K562 (cell line): ENCODE data around the gene WDR76. TPM values are rescaled to one million over a fixed set of nuclear protein-coding genes. Genes with fewer than 3 reads are reported as not detected.

Source experiments
- ATAC-seq: fragments of 200-7000 bp; cut with Tn5 transposase; 3 replicates; pipeline ENCODE4 v1.9.1; 2020; ENCODE audit warnings: moderate library complexity
- BruUV-seq: library from RNA; stranded (reverse); fragments of 400-500 nt; replicated peaks from 2 replicates; lab custom pipeline; 2021; lab: Mats Ljungman, UMichigan
- CTCF ChIA-PET: fragments of 300-600 bp; formaldehyde crosslinking; extraction: SDS; loops from one replicate; lab custom pipeline; 2021; ENCODE audit warnings: low intra/inter-chr PET ratio; lab: Yijun Ruan, JAX
- POLR2A ChIA-PET: fragments of 300-600, 350-650 bp; sonication (Branson Sonifier 250); formaldehyde crosslinking; extraction: SDS; loops from one replicate; lab custom pipeline; 2021; ENCODE audit warnings: antibody characterized with exemption, inconsistent platforms; lab: Yijun Ruan, JAX
- DNase-seq, 4 experiments: peaks; one replicate each; pipeline versions ENCODE4 v3.0.0 to v3.0.0-alpha.2; 2011 to 2018; ENCODE audit warnings: low spot score in 3 of 4, mixed read lengths in 3 of 4; ENCODE audit errors: extremely low read depth in 1 of 4
- FAIRE-seq: peaks from 2 replicates; lab custom pipeline; 2011; peaks lifted over from hg19 to GRCh38; lab: Jason Lieb, UNC
- H2AFZ ChIP-seq: 2 replicates; pipeline ENCODE4 v1.6.0; 2011; ENCODE audit warnings: low read depth, low read length, control low read depth, inconsistent platforms
- H3K27ac ChIP-seq: fragments of 200-600 bp; 3 replicates; pipeline ENCODE4 v1.8.0; 2011; ENCODE audit warnings: low read depth, mild to moderate bottlenecking, control low read depth, inconsistent platforms, low read length, moderate library complexity, mixed read lengths; ENCODE audit errors: extremely low read depth
- H3K27me3 ChIP-seq, 2 experiments: fragments of 300-600 bp in 1 of 2; 2 replicates in 1 of 2; 3 replicates in 1 of 2; pipeline versions ENCODE4 v1.6.0 to v1.8.0; 2011; ENCODE audit warnings: inconsistent platforms in 2 of 2, low read length in 2 of 2, mild to moderate bottlenecking in 1 of 2, mixed read lengths in 1 of 2, moderate library complexity in 1 of 2; ENCODE audit not compliant: control insufficient read depth in 2 of 2, insufficient read depth in 2 of 2
- H3K36me3 ChIP-seq: fragments of 300-600 bp; 3 replicates; pipeline ENCODE4 v1.8.0; 2011; ENCODE audit warnings: mild to moderate bottlenecking, low read length, inconsistent platforms; ENCODE audit not compliant: control insufficient read depth, insufficient read depth
- H3K4me1 ChIP-seq, 2 experiments: fragments of 200-600 bp in 1 of 2; replicated peaks in 1 of 2; 2 replicates in 1 of 2; 3 replicates in 1 of 2; pipeline versions ENCODE4 v1.5.1 to v1.8.0; 2011; ENCODE audit warnings: inconsistent platforms in 2 of 2, low read length in 2 of 2, mild to moderate bottlenecking in 1 of 2, mixed read lengths in 1 of 2, moderate library complexity in 1 of 2; ENCODE audit not compliant: control insufficient read depth in 2 of 2, insufficient read depth in 2 of 2
- H3K4me2 ChIP-seq: 2 replicates; pipeline ENCODE4 v1.6.1; 2011; ENCODE audit warnings: low read length, control low read depth, inconsistent platforms, mixed read lengths; ENCODE audit not compliant: insufficient read depth
- H3K4me3 ChIP-seq: fragments of 200-600 bp; sonication (generic), shearing (Covaris generic); 2 replicates; pipeline ENCODE4 v1.5.1; 2016; ENCODE audit warnings: control low read depth, inconsistent platforms
- H3K79me2 ChIP-seq: fragments of 200-600 bp; 3 replicates; pipeline ENCODE4 v1.8.0; 2011; ENCODE audit warnings: low read length, inconsistent platforms; ENCODE audit not compliant: control insufficient read depth, insufficient read depth
- H3K9ac ChIP-seq, 2 experiments: 2 replicates each; pipeline versions ENCODE4 v1.6.0 to v1.6.1; 2011; ENCODE audit warnings: low read depth in 2 of 2, low read length in 2 of 2, control low read depth in 1 of 2, inconsistent platforms in 1 of 2, mild to moderate bottlenecking in 1 of 2, mixed read lengths in 1 of 2; ENCODE audit not compliant: insufficient read depth in 1 of 2
- H3K9me1 ChIP-seq: one replicate; pipeline ENCODE4 v1.6.0; 2011; ENCODE audit warnings: inconsistent platforms, mild to moderate bottlenecking, low read length, moderate library complexity; ENCODE audit not compliant: control insufficient read depth, insufficient read depth
- H3K9me3 ChIP-seq: replicated peaks from 2 replicates; pipeline ENCODE4 v1.5.1; 2011; ENCODE audit warnings: low read depth, low read length, inconsistent platforms; ENCODE audit not compliant: control insufficient read depth, insufficient read depth
- H4K20me1 ChIP-seq: replicated peaks from 2 replicates; pipeline ENCODE4 v1.6.1; 2011; ENCODE audit warnings: low read length, inconsistent platforms, mixed read lengths; ENCODE audit not compliant: control insufficient read depth, insufficient read depth
- BCLAF1 ChIP-seq, 2 experiments: fragments of 450-650 bp in 1 of 2; IDR thresholded peaks; 2 replicates each; pipeline ENCODE4 v1.6.1; 2011 to 2017; ENCODE audit warnings: low read depth in 2 of 2, antibody characterized with exemption in 1 of 2, borderline replicate concordance in 1 of 2, low read length in 1 of 2, mild to moderate bottlenecking in 1 of 2, mixed read lengths in 1 of 2; ENCODE audit not compliant: control insufficient read depth in 1 of 2
- EP400 ChIP-seq: fragments of 450-650 bp; IDR thresholded peaks from 2 replicates; pipeline ENCODE4 v1.6.1; 2017; ENCODE audit warnings: antibody characterized with exemption, mild to moderate bottlenecking, moderate library complexity
- HDAC8 ChIP-seq: fragments of 450-650 bp; IDR thresholded peaks from 2 replicates; pipeline ENCODE4 v1.6.1; 2016; ENCODE audit warnings: mild to moderate bottlenecking, missing genetic modification characterization, moderate library complexity, missing compliant biosample characterization
- HINFP ChIP-seq: fragments of 450-650 bp; conservative IDR thresholded peaks from 2 replicates; pipeline ENCODE4 v1.6.1; 2016; ENCODE audit warnings: missing genetic modification characterization, low read depth, mild to moderate bottlenecking, control low read depth, missing compliant biosample characterization
- MAX ChIP-seq: sonication (generic); formaldehyde crosslinking; IDR thresholded peaks from 2 replicates; pipeline ENCODE4 v1.9.0; 2022; ENCODE audit warnings: mild to moderate bottlenecking, missing genetic modification reagents
- MAZ ChIP-seq, 2 experiments: fragments of 450-650 bp in 1 of 2; sonication (generic) in 1 of 2; formaldehyde crosslinking; IDR thresholded peaks in 1 of 2; conservative IDR thresholded peaks in 1 of 2; 2 replicates each; pipeline versions ENCODE4 v1.4.0 to v1.5.0; 2020; ENCODE audit warnings: mild to moderate bottlenecking in 1 of 2, missing genetic modification reagents in 1 of 2
- MCM5 ChIP-seq: fragments of 450-650 bp; IDR thresholded peaks from 2 replicates; pipeline ENCODE4 v1.6.1; 2016; ENCODE audit warnings: low read depth
- MTA3 ChIP-seq: fragments of 450-650 bp; formaldehyde crosslinking; IDR thresholded peaks from 2 replicates; pipeline ENCODE4 v1.6.1; 2017; ENCODE audit warnings: mild to moderate bottlenecking, borderline replicate concordance
- ZFX ChIP-seq: sonication (generic); formaldehyde crosslinking; IDR thresholded peaks from 2 replicates; pipeline ENCODE4 v1.8.0; 2022; ENCODE audit warnings: mild to moderate bottlenecking, missing genetic modification reagents, moderate library complexity
- WGBS: fragments of 100-300 bp; shearing (Covaris generic); methylation state at CpG from one replicate; pipeline ENCODE4 v1.1.6; 2016; ENCODE audit warnings: low coverage, mixed read lengths; ENCODE audit not compliant: insufficient coverage; ENCODE audit errors: missing lambda C conversion rate; 5-methylcytosine and 5-hydroxymethylcytosine counted together
- in situ Hi-C: fragments of 300-500 bp; cut with MboI; formaldehyde crosslinking; loops from 4 replicates; pipeline ENCODE4 v1.15.0; 2018; ENCODE audit warnings: inconsistent platforms, mixed read lengths
- intact Hi-C: fragments of 100-400 bp; cut with micrococcal nuclease; formaldehyde crosslinking; loops from 2 replicates; pipeline ENCODE4 v1.14.2; 2022
- polyA plus RNA-seq, 8 experiments: library from polyadenylated mRNA; depleted of rRNA in 4 of 8; stranded (reverse) in 5 of 8; unstranded in 3 of 8; fragments of >200 nt; fragmentation: Nextera tagmentation in 2 of 8; fragmentation: Illumina TruSeq in 1 of 8; extraction: Ambion mirVana in 2 of 8; extraction: Trizol in 1 of 8; gene quantifications; 2 replicates each; pipeline versions ENCODE4 v1.2.1 to v1.2.3, GENCODE V29; 2011 to 2014; ENCODE audit warnings: inconsistent platforms in 1 of 8, missing spikeins in 1 of 8
- total RNA-seq, 7 experiments: library from RNA; depleted of rRNA in 6 of 7; stranded (reverse); fragments of >200 nt in 6 of 7; fragmentation: Illumina TruSeq in 2 of 7; extraction: Trizol in 2 of 7; gene quantifications; 2 replicates each; pipeline versions ENCODE4 v1.2.1 to v1.2.3, GENCODE V29; 2011 to 2021; ENCODE audit warnings: low replicate concordance in 1 of 7
- TF ChIP-seq, protein P1 (sequence below), 3 experiments: IDR thresholded peaks in 2 of 3; conservative IDR thresholded peaks in 1 of 3; 2 replicates each; pipeline ENCODE4 v1.5.1; 2011 to 2012; ENCODE audit warnings: low read length in 3 of 3, mild to moderate bottlenecking in 3 of 3, control low read depth in 2 of 3, improper control_type of control experiment in 1 of 3, inconsistent platforms in 1 of 3, low read depth in 1 of 3, mixed read lengths in 1 of 3, moderate library complexity in 1 of 3; ENCODE audit not compliant: insufficient read depth in 2 of 3
- TF ChIP-seq, protein P2 (sequence below), 2 experiments: fragments of 250-450 bp in 1 of 2; fragments of 450-650 bp in 1 of 2; sonication (Bioruptor Pico) in 1 of 2; IDR thresholded peaks; 2 replicates each; pipeline versions ENCODE4 v1.6.1 to v1.8.0; 2016 to 2021; ENCODE audit warnings: mild to moderate bottlenecking in 2 of 2, moderate library complexity in 2 of 2, missing compliant biosample characterization in 1 of 2, missing genetic modification characterization in 1 of 2

Gene WDR76
- total and polyA plus RNA-seq, 9 of the 15 experiments (the other 6 are each of a cell fraction or from before 2014, with no cell fraction given) = 9.8 to 69.5 (median 44.4) TPM

DNA sequence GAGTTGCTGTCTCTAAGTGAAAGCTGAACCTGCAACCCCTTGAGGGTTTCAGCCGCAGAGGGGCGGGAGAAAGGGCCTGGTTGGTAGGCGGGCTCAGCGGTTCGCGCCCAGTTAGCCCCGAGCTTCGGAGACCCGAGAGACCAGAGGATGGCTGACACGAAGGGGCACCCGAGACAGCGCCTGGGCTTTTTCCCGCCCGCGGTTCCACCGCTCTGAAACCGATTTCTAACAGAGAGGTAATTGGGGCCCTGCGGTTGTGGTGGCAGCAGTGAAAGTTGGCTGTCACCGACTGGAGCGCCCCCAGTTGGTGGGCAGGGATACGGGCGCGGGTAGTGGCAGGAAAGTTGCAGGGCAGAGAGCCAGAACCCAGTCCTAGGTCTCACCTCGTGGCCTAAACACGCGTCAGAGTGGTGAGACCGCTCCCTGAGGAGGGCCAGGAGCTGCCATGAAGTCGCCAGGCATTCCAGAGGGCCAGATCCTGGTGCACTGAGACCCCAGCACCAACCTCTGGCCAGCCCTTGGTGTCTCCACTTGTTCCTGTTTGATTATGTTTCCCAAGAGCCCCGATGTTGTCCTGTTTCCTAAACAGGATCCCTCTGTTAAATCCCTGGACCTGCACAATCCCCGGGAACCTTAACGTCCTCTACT is 49.4 kb upstream of the WDR76 start:
- BruUV-seq = TSS peak; percentile 43
- no peaks in the 10 kb centered on the region for H3K79me2 ChIP-seq
- FAIRE-seq (no peak), DNase-seq (peak in 2 of 4 experiments; percentile 31 to 58), ATAC-seq (peak; percentile 74)
- no peaks in the 10 kb centered on the region for H3K9me3 ChIP-seq
- H3K4me2 ChIP-seq = peak overlapping the region; percentile 68
- H3K9me1 ChIP-seq = no peaks in the 10 kb centered on the region
- CTCF ChIA-PET = no interaction called here
- H3K27ac ChIP-seq = peak overlapping the region; percentile 70
- peaks cover 3 to 19% of the 10 kb centered on the region in 2 experiments; a peak in 4 of 5 replicates for H3K4me1 ChIP-seq
- peak overlapping the region; percentile 32 for H3K4me3 ChIP-seq
- whole genome bisulfite sequencing = 50% methylated on average over 28 of the region's 31 CpGs
- POLR2A ChIA-PET = interaction anchor here (0.7 to 2.3 kb wide), 8 partner anchors 9 to 27 kb away, joined by 3 to 13 read pairs (median 4); partner anchors contain the start of genes HYPK and SERF2
- intact Hi-C loops (no loop called here), in situ Hi-C loops (no loop called here)
- H3K9ac ChIP-seq = peak overlapping the region; percentile 64 to 91
- H3K27me3 ChIP-seq = no peaks in the 10 kb centered on the region
- H3K36me3 ChIP-seq = peaks cover 18% of the 10 kb centered on the region
- H2AFZ ChIP-seq = peak overlapping the region; percentile 88
- no peaks in the 10 kb centered on the region; the same call in 1 of the 2 replicates for H4K20me1 ChIP-seq
- TF ChIP-seq, protein P1, sequence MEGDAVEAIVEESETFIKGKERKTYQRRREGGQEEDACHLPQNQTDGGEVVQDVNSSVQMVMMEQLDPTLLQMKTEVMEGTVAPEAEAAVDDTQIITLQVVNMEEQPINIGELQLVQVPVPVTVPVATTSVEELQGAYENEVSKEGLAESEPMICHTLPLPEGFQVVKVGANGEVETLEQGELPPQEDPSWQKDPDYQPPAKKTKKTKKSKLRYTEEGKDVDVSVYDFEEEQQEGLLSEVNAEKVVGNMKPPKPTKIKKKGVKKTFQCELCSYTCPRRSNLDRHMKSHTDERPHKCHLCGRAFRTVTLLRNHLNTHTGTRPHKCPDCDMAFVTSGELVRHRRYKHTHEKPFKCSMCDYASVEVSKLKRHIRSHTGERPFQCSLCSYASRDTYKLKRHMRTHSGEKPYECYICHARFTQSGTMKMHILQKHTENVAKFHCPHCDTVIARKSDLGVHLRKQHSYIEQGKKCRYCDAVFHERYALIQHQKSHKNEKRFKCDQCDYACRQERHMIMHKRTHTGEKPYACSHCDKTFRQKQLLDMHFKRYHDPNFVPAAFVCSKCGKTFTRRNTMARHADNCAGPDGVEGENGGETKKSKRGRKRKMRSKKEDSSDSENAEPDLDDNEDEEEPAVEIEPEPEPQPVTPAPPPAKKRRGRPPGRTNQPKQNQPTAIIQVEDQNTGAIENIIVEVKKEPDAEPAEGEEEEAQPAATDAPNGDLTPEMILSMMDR (IDR thresholded peaks at IDR 0.05 in 2 of 3, conservative IDR thresholded peaks at IDR 0.05 in 1 of 3; ENCODE audit: insufficient read depth in 2 of 3, low read depth in 1 of 3, low read length in 3 of 3) = peak; percentile 39 to 61 (median 41); a peak in 5 of 6 replicates
- TF ChIP-seq MAX = peak; percentile 43
- peak; percentile 60; the same call in 1 of the 2 replicates for TF ChIP-seq ZFX (CRISPR knock-in tag)
- peak; percentile 66 for TF ChIP-seq EP400
- no peak for TF ChIP-seq HINFP
- no peak for TF ChIP-seq BCLAF1 (IDR thresholded peaks at IDR 0.05; ENCODE audit: borderline replicate concordance in 1 of 2, control insufficient read depth in 1 of 2, low read depth in 2 of 2, low read length in 1 of 2)
- TF ChIP-seq MTA3 = peak; percentile 48; the same call in 1 of the 2 replicates
- TF ChIP-seq HDAC8 (tag) = 0 out of 2 replicates have a peak, but pooled peaks have one; percentile 20
- TF ChIP-seq, protein P2, sequence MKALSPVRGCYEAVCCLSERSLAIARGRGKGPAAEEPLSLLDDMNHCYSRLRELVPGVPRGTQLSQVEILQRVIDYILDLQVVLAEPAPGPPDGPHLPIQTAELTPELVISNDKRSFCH (CRISPR knock-in tag; IDR thresholded peaks at IDR 0.05) = no peak
- TF ChIP-seq, protein P2 (tag; IDR thresholded peaks at IDR 0.05) = 0 out of 2 replicates have a peak, but pooled peaks have one; percentile 25
- no peak for TF ChIP-seq MCM5
- 0 out of 4 replicates have a peak, but pooled peaks of 1 of the 2 experiments have one; percentile 4 for TF ChIP-seq MAZ (CRISPR knock-in tag; conservative IDR thresholded peaks at IDR 0.05 in 1 of 2, IDR thresholded peaks at IDR 0.05 in 1 of 2)
